Duodenal mucosa (tissue), 2 donors: ENCODE data around the gene ISCU.

Experiments
- H3K27ac ChIP-seq: one replicate; pipeline ENCODE4 v1.7.0; 2013; ENCODE audit warnings: low read depth, low read length
- H3K27me3 ChIP-seq, 2 donors: one replicate each; pipeline ENCODE4 v1.7.0; 2013; ENCODE audit warnings: low read length in 2 of 2, control low read depth in 1 of 2; ENCODE audit not compliant: insufficient read depth in 2 of 2, control insufficient read depth in 1 of 2
- H3K36me3 ChIP-seq, 2 donors: one replicate each; pipeline ENCODE4 v1.7.0; 2013; ENCODE audit warnings: low read length in 2 of 2, control low read depth in 1 of 2; ENCODE audit not compliant: insufficient read depth in 2 of 2, control insufficient read depth in 1 of 2
- H3K4me1 ChIP-seq, 2 donors: one replicate each; pipeline ENCODE4 v1.7.0; 2013; ENCODE audit warnings: low read length in 2 of 2, control low read depth in 1 of 2; ENCODE audit not compliant: insufficient read depth in 2 of 2, control insufficient read depth in 1 of 2
- H3K4me3 ChIP-seq, 2 donors: one replicate each; pipeline ENCODE4 v1.7.0; 2013; ENCODE audit warnings: low read length in 2 of 2, low read depth in 1 of 2
- H3K9ac ChIP-seq, 2 donors: one replicate each; pipeline ENCODE4 v1.7.0; 2013; ENCODE audit warnings: low read length in 2 of 2, low read depth in 1 of 2
- H3K9me3 ChIP-seq, 2 donors: one replicate each; pipeline ENCODE4 v1.7.0; 2013; ENCODE audit warnings: low read length in 2 of 2, control low read depth in 1 of 2; ENCODE audit not compliant: control insufficient read depth in 1 of 2

The ISCU gene

DNA sequence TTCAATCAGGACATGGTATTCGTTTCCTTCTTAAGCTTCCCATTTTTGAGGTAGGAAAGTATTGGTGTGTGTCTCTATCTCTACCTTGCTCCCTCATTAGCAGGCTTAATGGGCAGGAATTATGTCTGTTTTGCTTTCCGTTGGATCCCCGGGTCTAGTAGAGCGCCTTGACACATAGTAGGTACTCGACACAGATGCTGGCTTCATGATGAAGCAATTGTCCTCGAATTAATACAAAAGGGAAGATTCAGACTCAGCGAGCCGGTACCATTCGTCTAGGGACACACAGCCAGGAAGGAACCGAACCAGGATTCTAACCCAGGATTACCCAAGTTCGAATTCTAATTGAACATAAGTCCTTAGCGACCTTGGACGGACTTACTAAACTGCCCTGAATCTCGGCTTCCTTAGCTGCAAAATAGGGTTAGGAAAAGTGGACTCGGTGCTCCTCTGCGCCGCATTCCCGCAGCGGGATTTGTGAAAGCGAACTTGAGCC, 496 bp upstream of the ISCU start:
- H3K9ac ChIP-seq = peak overlapping the region; percentile 89 to 92
- H3K4me1 ChIP-seq = peaks cover 37 to 54% of the 10 kb centered on the region in 2 donors
- H3K36me3 ChIP-seq = peaks cover 15 to 35% of the 10 kb centered on the region in 2 donors
- peak overlapping the region; percentile 88 to 100 for H3K4me3 ChIP-seq
- H3K9me3 ChIP-seq = no peaks in the 10 kb centered on the region
- H3K27me3 ChIP-seq = no peaks in the 10 kb centered on the region
- H3K27ac ChIP-seq = peak overlapping the region; percentile 84

DNA sequence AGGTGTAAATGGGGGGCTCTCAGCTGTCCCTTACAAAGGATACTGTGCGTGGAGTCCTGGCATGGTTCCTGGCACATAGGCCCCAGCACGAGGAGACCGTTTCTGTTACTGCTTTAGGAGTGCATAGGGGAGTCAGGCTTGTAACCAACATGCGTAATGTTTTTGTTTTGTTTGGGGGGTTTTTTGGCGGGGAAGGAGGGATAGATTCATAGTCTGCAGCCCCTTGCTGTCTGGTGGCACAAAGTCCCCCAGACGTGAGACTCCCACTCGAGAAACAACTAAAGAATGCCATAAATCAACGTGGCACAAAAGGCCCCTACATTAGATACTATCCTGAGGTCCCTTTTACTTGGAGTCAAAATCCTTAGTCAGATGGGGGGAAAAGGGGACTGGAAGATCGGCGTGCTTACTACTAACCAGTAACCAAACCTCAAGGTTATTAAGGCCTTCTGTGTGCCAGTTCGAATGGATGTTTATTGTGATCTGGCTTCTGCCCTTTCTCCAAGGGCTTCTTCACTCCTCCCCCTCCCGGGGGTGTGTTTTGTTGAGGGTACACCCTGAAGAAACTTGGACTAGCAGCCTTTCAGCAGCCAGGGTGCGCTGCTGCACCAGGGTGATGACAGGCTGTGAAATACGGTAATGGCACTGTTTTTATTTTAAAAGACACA, 874 bp downstream of the ISCU start:
- Histone ChIP-seq H3K4me3 (peak overlapping the region; percentile 88 to 90), H3K27me3 (no peaks in the 10 kb centered on the region), H3K27ac (peak overlapping the region; percentile 83), H3K9me3 (no peaks in the 10 kb centered on the region), H3K36me3 (peaks cover 27 to 42% of the 10 kb centered on the region in 2 donors), H3K9ac (peak overlapping the region; percentile 76 to 91), H3K4me1 (peaks cover 37 to 58% of the 10 kb centered on the region in 2 donors)

DNA sequence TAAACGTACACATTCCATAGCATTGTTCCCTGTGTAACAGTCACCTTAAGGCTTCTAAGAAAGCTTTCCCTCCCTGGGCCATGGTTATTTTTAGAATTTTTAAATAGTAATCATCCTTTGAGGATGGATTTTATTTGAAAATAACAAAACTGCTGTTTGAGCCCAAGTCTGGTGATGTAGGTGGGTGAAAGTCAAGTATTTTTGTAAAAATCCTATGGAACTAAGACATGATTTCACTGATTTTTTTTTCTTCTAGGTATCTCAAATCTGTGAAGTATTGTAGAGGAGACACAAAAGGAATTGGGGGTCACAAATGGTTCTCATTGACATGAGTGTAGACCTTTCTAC, 1.4 kb downstream of the ISCU start:
- peaks cover 39 to 60% of the 10 kb centered on the region in 2 donors for H3K4me1 ChIP-seq
- no peaks in the 10 kb centered on the region for H3K27me3 ChIP-seq
- H3K36me3 ChIP-seq = peaks cover 29 to 45% of the 10 kb centered on the region in 2 donors
- peak overlapping the region; percentile 76 to 91 for H3K9ac ChIP-seq
- peak overlapping the region; percentile 88 to 90 for H3K4me3 ChIP-seq
- no peak overlapping the region for H3K27ac ChIP-seq
- no peaks in the 10 kb centered on the region for H3K9me3 ChIP-seq

DNA sequence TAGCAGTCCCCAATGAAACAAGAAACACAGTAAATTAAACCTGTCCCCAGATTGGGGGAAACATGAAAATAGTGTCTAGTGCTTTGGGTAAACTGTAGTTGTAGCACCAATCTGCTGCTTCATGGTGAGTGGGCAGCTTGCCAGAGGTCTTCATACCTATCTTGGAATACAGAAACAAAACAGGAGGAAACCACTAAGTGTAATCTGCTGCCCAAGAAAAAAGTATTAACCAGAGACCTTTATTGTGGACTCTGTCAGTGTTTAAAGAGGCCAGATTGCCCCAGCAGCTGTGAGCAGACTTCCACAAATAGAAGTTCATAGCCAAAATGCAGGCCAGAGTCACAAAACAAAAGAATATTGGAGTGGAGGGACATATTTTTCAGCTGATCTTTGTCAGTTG, 2.3 kb downstream of the ISCU start:
- Histone ChIP-seq H3K27ac (no peak overlapping the region), H3K9ac (no peak overlapping the region), H3K27me3 (no peaks in the 10 kb centered on the region), H3K4me1 (peaks cover 38 to 52% of the 10 kb centered on the region in 2 donors), H3K36me3 (peaks cover 29 to 52% of the 10 kb centered on the region in 2 donors), H3K4me3 (no peak overlapping the region), H3K9me3 (no peaks in the 10 kb centered on the region)

DNA sequence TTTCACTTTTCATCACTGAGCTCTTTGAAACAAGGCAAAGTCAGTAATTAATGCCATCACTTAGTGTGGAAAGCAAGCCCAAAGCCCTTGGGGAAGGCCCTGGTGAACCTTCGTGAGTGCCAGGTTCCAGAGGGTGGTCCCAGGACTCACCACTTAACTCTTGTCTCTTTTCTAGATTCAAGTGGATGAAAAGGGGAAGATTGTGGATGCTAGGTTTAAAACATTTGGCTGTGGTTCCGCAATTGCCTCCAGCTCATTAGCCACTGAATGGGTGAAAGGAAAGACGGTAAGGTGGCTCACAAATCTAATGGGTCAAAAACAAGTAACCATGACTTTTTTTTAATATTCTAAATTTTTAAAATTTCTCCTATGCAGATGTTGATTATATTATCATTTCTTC, 2.8 kb downstream of the ISCU start:
- Histone ChIP-seq H3K27me3 (no peaks in the 10 kb centered on the region), H3K36me3 (peaks cover 29 to 52% of the 10 kb centered on the region in 2 donors), H3K4me3 (no peak overlapping the region), H3K9ac (no peak overlapping the region), H3K9me3 (no peaks in the 10 kb centered on the region), H3K4me1 (peaks cover 34 to 47% of the 10 kb centered on the region in 2 donors), H3K27ac (no peak overlapping the region)

DNA sequence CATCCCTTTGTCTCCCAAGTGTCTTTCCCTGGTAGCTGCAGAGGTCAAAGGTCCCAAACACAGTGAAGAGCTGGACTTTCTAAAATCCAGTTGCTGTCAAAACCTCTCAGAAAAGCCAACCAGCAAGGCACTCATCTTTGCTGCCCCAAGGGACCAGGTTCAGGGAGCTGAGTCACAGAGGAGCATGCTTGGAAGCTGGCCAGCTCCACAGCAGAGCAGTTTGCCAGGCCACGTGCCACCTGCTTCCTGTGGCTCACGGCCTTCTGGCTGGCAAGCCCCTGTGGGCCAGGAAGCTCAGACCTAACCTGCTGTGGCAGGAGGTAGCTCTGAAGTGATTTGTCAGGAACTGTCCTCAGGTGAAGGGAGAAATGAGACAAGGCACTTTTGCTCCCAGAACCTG, 3.6 kb downstream of the ISCU start:
- peak overlapping the region; percentile 48 for H3K27ac ChIP-seq
- H3K4me3 ChIP-seq = no peak overlapping the region
- H3K9me3 ChIP-seq = no peaks in the 10 kb centered on the region
- H3K36me3 ChIP-seq = peaks cover 29 to 52% of the 10 kb centered on the region in 2 donors
- no peaks in the 10 kb centered on the region for H3K27me3 ChIP-seq
- peaks cover 31 to 44% of the 10 kb centered on the region in 2 donors for H3K4me1 ChIP-seq
- H3K9ac ChIP-seq = no peak overlapping the region

DNA sequence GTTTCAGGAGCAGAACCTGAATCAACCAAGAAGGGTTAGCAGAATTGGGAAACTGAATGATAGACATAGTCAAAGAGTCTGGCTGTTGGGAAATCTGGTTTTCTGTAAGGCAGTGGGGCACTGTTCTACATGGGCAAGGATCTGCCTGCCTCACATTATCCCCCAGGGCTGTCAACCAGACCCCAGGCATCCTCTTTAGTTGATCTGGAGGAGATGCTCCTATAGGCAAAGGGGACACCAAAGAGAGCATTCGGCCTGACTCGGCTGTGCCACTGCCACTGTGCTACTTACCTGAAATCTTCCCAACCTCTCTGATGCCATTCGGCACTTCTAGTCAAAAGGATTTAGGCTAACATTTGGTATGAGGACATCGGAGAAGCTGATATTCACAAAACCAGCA, 4.1 kb downstream of the ISCU start:
- peaks cover 31 to 42% of the 10 kb centered on the region in 2 donors for H3K4me1 ChIP-seq
- H3K36me3 ChIP-seq = peaks cover 29 to 52% of the 10 kb centered on the region in 2 donors
- no peak overlapping the region for H3K4me3 ChIP-seq
- no peaks in the 10 kb centered on the region for H3K9me3 ChIP-seq
- H3K9ac ChIP-seq = no peak overlapping the region
- H3K27ac ChIP-seq = peak overlapping the region; percentile 48
- no peaks in the 10 kb centered on the region for H3K27me3 ChIP-seq

DNA sequence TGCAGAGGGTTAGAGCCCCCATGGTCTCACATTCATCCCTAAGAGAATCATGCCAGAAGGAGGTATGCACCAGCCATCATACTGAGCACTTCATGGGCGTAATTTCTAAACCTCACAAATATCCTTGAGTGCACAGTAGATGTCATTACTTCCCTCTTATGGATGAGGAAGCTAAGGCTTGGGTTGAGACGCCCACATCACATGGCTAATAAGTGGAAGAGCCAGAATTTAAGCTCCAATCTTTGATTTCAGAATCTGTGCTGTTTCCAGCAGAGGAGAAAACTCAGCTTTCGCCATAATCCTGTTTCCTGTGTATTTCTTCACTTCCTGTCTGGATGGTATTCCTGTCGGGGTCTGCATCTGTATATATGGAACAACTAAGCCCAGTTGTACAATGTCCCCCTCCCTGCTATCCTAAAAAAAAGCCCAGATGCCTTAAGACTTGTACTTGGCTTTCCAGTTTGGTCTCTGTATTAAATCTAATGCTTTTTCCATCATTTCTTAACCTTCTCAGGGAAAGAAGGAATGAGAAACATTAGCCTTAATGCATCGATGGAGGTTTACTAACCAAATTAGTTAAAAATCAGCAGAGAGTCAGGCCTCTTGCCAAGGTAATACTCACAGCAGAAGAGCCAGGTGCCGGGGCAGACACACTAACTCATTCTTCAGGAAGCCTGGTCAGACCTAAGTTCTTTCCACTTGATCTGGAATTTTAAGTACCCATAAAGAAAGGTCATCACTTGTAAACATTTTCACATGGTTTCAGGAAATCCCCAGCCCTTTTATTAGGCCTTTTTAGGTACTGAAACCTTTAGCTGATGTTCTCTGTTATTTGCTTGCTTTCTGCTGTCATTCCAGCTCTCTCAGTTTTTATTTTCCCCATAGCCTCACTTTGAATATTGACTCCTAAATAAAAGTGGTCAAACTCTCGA, 5.3 kb downstream of the ISCU start:
- H3K9me3 ChIP-seq = no peaks in the 10 kb centered on the region
- peak overlapping the region; percentile 48 for H3K27ac ChIP-seq
- H3K4me1 ChIP-seq = peaks cover 26 to 42% of the 10 kb centered on the region in 2 donors
- H3K9ac ChIP-seq = peak overlapping the region in 1 of 2 donors; percentile 7
- H3K4me3 ChIP-seq = no peak overlapping the region
- H3K27me3 ChIP-seq = no peaks in the 10 kb centered on the region
- H3K36me3 ChIP-seq = peaks cover 29 to 52% of the 10 kb centered on the region in 2 donors

DNA sequence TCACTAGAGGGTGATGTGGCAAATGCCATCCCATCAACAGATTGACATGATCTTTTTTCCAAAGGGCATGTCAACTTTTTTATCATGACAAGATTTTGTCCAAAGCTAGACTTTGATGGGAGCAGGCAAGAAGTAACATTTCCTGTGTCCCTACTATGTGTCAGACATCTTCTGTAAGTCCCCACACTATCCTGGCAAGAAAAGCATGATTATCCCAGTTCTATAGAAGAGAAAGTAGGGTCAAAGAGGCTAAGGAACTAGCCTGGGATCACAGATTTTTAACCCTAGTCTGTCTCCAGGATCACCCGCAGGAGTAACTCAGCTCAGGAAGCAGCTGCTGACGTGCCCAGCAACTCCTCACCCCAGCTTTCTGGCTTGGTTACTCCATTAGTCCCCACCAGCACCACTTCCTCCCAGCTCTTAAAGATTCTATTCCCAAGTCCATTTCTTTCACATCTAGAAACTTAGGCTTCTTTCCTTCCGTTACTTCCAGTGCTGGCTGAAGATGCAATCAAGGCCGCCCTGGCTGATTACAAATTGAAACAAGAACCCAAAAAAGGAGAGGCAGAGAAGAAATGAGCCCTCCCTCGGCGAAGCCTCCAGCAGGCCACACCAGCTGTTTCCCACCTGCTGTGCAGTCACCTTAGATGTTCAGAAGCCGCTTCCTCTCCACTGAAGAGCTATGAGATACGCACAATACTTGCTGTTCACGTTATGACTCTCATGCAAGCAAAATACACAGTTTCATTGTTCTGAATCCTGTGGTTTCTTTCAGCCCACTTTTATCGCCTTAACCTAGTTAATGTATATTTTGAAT, 6.2 kb downstream of the ISCU start:
- Histone ChIP-seq H3K4me3 (no peak overlapping the region), H3K9me3 (no peaks in the 10 kb centered on the region), H3K36me3 (peaks cover 29 to 52% of the 10 kb centered on the region in 2 donors), H3K4me1 (peaks cover 25 to 38% of the 10 kb centered on the region in 2 donors), H3K27me3 (no peaks in the 10 kb centered on the region), H3K9ac (peak overlapping the region in 1 of 2 donors; percentile 22), H3K27ac (peak overlapping the region; percentile 46)
